Heart left ventricle (tissue), 16 donors: ENCODE data around the gene IFFO2. TPM values are rescaled to one million over a fixed set of nuclear protein-coding genes. Genes with fewer than 3 reads are reported as not detected.

Experiments used
- ATAC-seq, 4 donors: fragments of 200-7000 bp; cut with Tn5 transposase; one replicate each; pipeline ENCODE4 v1.9.1; 2020 to 2022; ENCODE audit warnings: moderate library complexity in 4 of 4, mild to moderate bottlenecking in 3 of 4, moderate number of reproducible peaks in 1 of 4
- DNase-seq, 5 donors: peaks; one replicate each; pipeline ENCODE4 v3.0.0-alpha.2; 2020
- H3K27ac ChIP-seq, 12 donors: fragments of 200-600 bp; sonication (generic) in 4 of 12; one replicate each; pipeline versions ENCODE4 v1.5.0 to v1.8.0; 2016 to 2022; ENCODE audit warnings: mild to moderate bottlenecking in 2 of 12
- H3K27me3 ChIP-seq, 9 donors: fragments of 200-600 bp; sonication (generic) in 2 of 9; one replicate each; pipeline versions ENCODE4 v1.5.1 to v1.8.0; 2016 to 2022; ENCODE audit warnings: mild to moderate bottlenecking in 3 of 9
- H3K36me3 ChIP-seq, 9 donors: fragments of 200-600 bp; sonication (generic) in 2 of 9; one replicate each; pipeline versions ENCODE4 v1.5.0 to v1.8.0; 2018 to 2022; ENCODE audit warnings: mild to moderate bottlenecking in 2 of 9
- H3K4me1 ChIP-seq, 12 donors: fragments of 200-600 bp; sonication (generic) in 4 of 12; one replicate each; pipeline versions ENCODE4 v1.5.0 to v1.8.0; 2016 to 2022; ENCODE audit warnings: mild to moderate bottlenecking in 3 of 12
- H3K4me3 ChIP-seq, 12 donors: fragments of 200-600 bp; sonication (generic) in 4 of 12; one replicate each; pipeline versions ENCODE4 v1.5.0 to v1.8.0; 2017 to 2022; ENCODE audit warnings: mild to moderate bottlenecking in 9 of 12, moderate library complexity in 4 of 12
- H3K9me3 ChIP-seq, 12 donors: fragments of 200-600 bp; sonication (generic) in 4 of 12; one replicate each; pipeline versions ENCODE4 v1.5.0 to v1.8.0; 2016 to 2022; ENCODE audit warnings: mild to moderate bottlenecking in 1 of 12
- POLR2A ChIP-seq, 2 donors: fragments of 450-650 bp; IDR thresholded peaks; one replicate each; pipeline ENCODE4 v1.6.1; 2017; ENCODE audit warnings: antibody characterized with exemption in 2 of 2, mild to moderate bottlenecking in 2 of 2, moderate library complexity in 2 of 2
- WGBS, 4 donors: extraction: QIAGEN DNeasy Blood & Tissue Kit in 2 of 4; methylation state at CpG; one replicate each; pipeline versions ENCODE4 v1.1.5 to v1.1.7; 2013 to 2018; 5-methylcytosine and 5-hydroxymethylcytosine counted together
- intact Hi-C, 10 donors: fragments of 100-400 bp; cut with DNase I; formaldehyde crosslinking; loops; one replicate each; pipeline versions ENCODE4 v1.11.1 to v1.14.2; 2022
- polyA plus RNA-seq, 2 donors: library from polyadenylated mRNA; stranded (reverse); fragments of 200-250 nt; gene quantifications; one replicate each; pipeline ENCODE4 v1.2.3, GENCODE V29; 2013
- total RNA-seq, 9 donors: library from RNA; depleted of rRNA in 2 of 9; stranded (reverse); fragments of >200 nt in 2 of 9; fragmentation: NEBNext Ultra II Directional in 3 of 9; extraction: Animal tissue kit (Norgen Biotek cat#: 25700) in 3 of 9; gene quantifications; one replicate each; pipeline versions ENCODE4 v1.1.0 to v1.2.4, GENCODE V29; 2016 to 2023
- TF ChIP-seq, protein P1 (sequence below), 12 donors: fragments of 200-600 bp; sonication (generic) in 4 of 12; IDR thresholded peaks; one replicate each; pipeline versions ENCODE4 v1.5.0 to v1.8.0; 2018 to 2022; ENCODE audit warnings: antibody characterized with exemption in 12 of 12, mild to moderate bottlenecking in 5 of 12
- donor health status: ischemic (EF 13 %, LVEDD 7.1; RV severe dilation, severe dysfunction).
- donor health status: healthy with polysubstance abuse.
- donor health status: DM: no; HTN: yes; CAD: no.
- donor health status: DM: no; HTN: no; CAD: no.
- donor health status: ischemic (EF 25% LVEDD 6.9; RV normal size, moderate dysfunction).
- donor health status: ischemic (EF 25% LVEDD 5.7; RV mildly dilated, moderate dysfunction).
- donor health status: healthy.
- donor health status: DM: yes; HTN: yes; CAD: no.
- donor health status: ischemic (EF 35%, LVEDD 5.7; RV mildly dilated, moderate dysfunction).
- donor health status: nonischemic (EF 11% LVEDD 7.7; RV severe dilation, severe dysfunction).
- donor health status: DM: yes; HTN: yes; CAD: no.
- donor health status: PGD.
- donor health status: ischemic (EF 29% LVEDD 5.4; RV normal size, mild dysfunction).
- donor health status: nonischemic (EF 23%, LVEDD 6.1; RV moderate dilation, normal function).

IFFO2 gene
- total and polyA plus RNA-seq, 11 donors, result 2.5 to 9.0 (median 4.9) TPM

DNA sequence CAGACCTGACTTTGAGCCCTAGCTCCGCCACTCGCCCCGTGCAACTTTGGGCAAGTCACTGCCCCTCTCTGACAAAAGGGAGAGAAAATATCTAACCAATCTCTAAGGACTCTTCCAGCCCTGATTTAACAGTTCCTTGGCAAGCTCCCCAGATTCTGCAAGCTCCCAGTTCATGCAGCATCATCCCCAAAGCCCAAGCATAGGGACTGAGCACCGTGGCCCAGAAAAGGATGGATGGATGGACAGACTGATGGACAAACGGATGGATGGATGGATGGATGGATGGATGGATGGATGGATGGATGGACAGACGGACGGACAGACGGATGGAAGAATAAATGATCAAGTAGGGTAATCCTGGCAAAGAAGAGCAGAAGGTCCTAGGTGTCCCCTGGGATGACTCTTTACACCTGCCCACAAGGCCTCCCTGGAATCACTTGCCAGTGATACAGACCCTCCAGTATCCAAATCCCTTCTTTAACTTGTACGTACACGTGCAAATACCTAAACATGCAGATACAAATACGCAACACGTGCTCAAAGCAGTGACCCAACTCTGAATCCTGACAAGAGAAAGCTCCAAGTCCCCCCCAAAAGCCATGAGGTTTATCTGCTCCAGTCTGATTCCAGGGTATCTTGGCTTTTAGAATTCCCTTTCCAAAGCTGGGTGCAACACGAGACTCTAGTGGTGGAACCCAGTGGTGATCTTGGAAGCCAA lies 16.0 kb downstream of the IFFO2 start:
- intact Hi-C loops, result loop anchor here in 1 of 10 donors (2.0 kb wide), 1 partner anchor 16 kb away; no protein-coding TSS in a partner anchor
- Histone ChIP-seq H3K4me1 (peaks cover 11 to 69% (median 55%) of the 10 kb centered on the region in 12 donors), H3K36me3 (no peaks in the 10 kb centered on the region), H3K9me3 (no peaks in the 10 kb centered on the region), H3K27ac (peak overlapping the region in 2 of 12 donors; percentile 72 to 77), H3K4me3 (no peak overlapping the region), H3K27me3 (no peaks in the 10 kb centered on the region)
- no peak for ATAC-seq
- WGBS, 4 donors, result 83 to 91% (median 87%) methylated on average over 13 of the region's 13 CpGs
- no peak for DNase-seq
- TF ChIP-seq, protein P1, sequence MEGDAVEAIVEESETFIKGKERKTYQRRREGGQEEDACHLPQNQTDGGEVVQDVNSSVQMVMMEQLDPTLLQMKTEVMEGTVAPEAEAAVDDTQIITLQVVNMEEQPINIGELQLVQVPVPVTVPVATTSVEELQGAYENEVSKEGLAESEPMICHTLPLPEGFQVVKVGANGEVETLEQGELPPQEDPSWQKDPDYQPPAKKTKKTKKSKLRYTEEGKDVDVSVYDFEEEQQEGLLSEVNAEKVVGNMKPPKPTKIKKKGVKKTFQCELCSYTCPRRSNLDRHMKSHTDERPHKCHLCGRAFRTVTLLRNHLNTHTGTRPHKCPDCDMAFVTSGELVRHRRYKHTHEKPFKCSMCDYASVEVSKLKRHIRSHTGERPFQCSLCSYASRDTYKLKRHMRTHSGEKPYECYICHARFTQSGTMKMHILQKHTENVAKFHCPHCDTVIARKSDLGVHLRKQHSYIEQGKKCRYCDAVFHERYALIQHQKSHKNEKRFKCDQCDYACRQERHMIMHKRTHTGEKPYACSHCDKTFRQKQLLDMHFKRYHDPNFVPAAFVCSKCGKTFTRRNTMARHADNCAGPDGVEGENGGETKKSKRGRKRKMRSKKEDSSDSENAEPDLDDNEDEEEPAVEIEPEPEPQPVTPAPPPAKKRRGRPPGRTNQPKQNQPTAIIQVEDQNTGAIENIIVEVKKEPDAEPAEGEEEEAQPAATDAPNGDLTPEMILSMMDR (IDR thresholded peaks at IDR 0.05), result no peak
- TF ChIP-seq POLR2A (IDR thresholded peaks at IDR 0.05), result no peak

DNA sequence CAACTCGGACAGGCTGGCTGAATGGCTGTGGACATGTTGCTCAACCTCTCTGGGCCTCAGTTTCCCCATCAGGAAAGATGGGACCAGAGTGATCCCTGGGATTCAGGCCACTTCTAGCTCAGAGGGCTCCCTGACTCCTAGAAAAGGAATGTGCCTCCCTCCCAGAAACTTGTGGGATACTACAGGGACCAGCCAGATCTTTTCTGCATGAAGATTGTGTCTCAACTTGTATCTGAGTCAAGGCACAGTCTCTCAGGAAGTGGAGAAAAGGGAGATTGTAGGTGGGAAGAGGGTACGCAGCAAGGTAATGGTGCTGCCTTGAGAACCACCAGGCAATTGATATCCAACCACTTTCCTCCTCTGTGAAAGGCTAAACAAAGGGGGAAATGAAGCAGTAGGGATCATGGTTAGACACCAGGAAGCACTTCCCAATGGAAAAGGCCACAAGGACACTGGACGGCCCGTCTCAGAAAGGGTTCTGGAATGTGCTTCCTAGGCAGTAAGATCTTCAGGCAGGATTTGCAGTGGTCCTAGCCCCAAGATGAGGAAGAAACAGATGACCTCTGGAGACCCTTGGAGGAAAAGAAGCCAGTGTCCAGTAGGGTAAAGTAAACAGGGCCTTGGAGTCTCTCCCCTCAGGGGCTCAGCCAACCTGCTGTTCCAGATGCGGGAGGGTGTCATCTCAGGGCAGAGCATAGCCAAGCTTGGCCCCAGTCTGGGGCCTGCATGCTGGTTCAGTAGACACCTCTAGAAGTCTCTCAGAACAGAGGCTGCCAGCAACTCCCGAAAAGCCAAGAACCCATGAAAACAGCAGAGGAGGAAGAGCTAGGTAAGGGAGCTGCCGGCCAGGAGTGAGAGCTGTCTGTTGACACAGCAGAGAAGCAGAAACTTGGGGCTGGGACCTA lies 16.8 kb downstream of the IFFO2 start:
- TF ChIP-seq POLR2A (IDR thresholded peaks at IDR 0.05), result no peak
- TF ChIP-seq, protein P1 (IDR thresholded peaks at IDR 0.05), result no peak
- Histone ChIP-seq H3K9me3 (no peaks in the 10 kb centered on the region), H3K27me3 (no peaks in the 10 kb centered on the region), H3K27ac (peak overlapping the region in 1 of 12 donors; percentile 12), H3K4me3 (no peak overlapping the region), H3K36me3 (no peaks in the 10 kb centered on the region), H3K4me1 (peaks cover 7 to 61% (median 47%) of the 10 kb centered on the region in 12 donors)
- intact Hi-C loops, result loop anchor here in 1 of 10 donors (2.0 kb wide), 1 partner anchor 15 kb away; no protein-coding TSS in a partner anchor
- 82 to 87% (median 84%) methylated on average over 6 to 7 of the region's 7 CpGs for WGBS, 4 donors
- no peak for ATAC-seq
- no peak for DNase-seq

- Histone ChIP-seq H3K27ac (no peak overlapping the region), H3K9me3 (no peaks in the 10 kb centered on the region), H3K4me3 (no peak overlapping the region), H3K4me1 (peaks cover 7 to 52% (median 44%) of the 10 kb centered on the region in 12 donors), H3K27me3 (no peaks in the 10 kb centered on the region), H3K36me3 (no peaks in the 10 kb centered on the region)
- ATAC-seq (peak in 1 of 4 donors; percentile 5), DNase-seq (no peak)
- intact Hi-C loops, result no loop called here
- 36 to 57% (median 52%) methylated on average over 2 of the region's 2 CpGs for WGBS, 4 donors
- TF ChIP-seq, protein P1 (IDR thresholded peaks at IDR 0.05), result no peak
- TF ChIP-seq POLR2A (IDR thresholded peaks at IDR 0.05), result no peak
Measured at GRCh38 chr1:18938707-18939070, 17.8 kb downstream of the IFFO2 start.
